Natural killer cell (primary cell): ENCODE data around the gene GREB1L. TPM values are rescaled to one million over a fixed set of nuclear protein-coding genes. Genes with fewer than 3 reads are reported as not detected.
"Not testable (repeated sequence)": the region's sequence is repeated elsewhere in the genome, so short reads cannot be mapped to it uniquely, and the experiment has no call there.

Experiments used
- ATAC-seq, 3 donors: fragments of 150-1000 bp in 2 of 3; fragments of 200-7000 bp in 1 of 3; cut with Tn5 transposase; 1 replicate in 1 of 3; 2 replicates in 2 of 3; pipeline ENCODE4 v1.10.0; 2021; ENCODE audit warnings: mild to moderate bottlenecking in 2 of 3, moderate library complexity in 2 of 3
- DNase-seq, 2 donors: peaks; one replicate each; pipeline versions ENCODE4 v3.0.0 to v3.0.0-alpha.2; 2013 to 2021; ENCODE audit warnings: mixed read lengths in 1 of 2
- H3K27ac ChIP-seq: one replicate; pipeline ENCODE4 v1.5.1; 2013; ENCODE audit warnings: mild to moderate bottlenecking, low read length
- H3K27me3 ChIP-seq: one replicate; pipeline ENCODE4 v1.6.1; 2013; ENCODE audit warnings: low read length; ENCODE audit not compliant: control insufficient read depth, insufficient read depth
- H3K36me3 ChIP-seq: one replicate; pipeline ENCODE4 v1.6.1; 2013; ENCODE audit warnings: low read length; ENCODE audit not compliant: control insufficient read depth, insufficient read depth
- H3K4me1 ChIP-seq: one replicate; pipeline ENCODE4 v1.6.1; 2013; ENCODE audit warnings: low read length; ENCODE audit not compliant: control insufficient read depth, insufficient read depth
- H3K4me3 ChIP-seq: one replicate; pipeline ENCODE4 v1.5.1; 2013; ENCODE audit warnings: low read length
- H3K9me3 ChIP-seq: one replicate; pipeline ENCODE4 v1.6.1; 2013; ENCODE audit warnings: low read length; ENCODE audit not compliant: control insufficient read depth, insufficient read depth
- H3K27ac Mint-ChIP-seq, 2 donors: one replicate each; pipeline ENCODE4 v1.8.0; 2022; ENCODE audit warnings: mild to moderate bottlenecking in 2 of 2, mixed read lengths in 2 of 2, moderate library complexity in 1 of 2
- H3K27me3 Mint-ChIP-seq, 2 donors: one replicate each; pipeline ENCODE4 v1.8.0; 2022; ENCODE audit warnings: low read depth in 2 of 2, mixed read lengths in 2 of 2
- H3K36me3 Mint-ChIP-seq: one replicate; pipeline ENCODE4 v1.8.0; 2022; ENCODE audit warnings: mixed read lengths
- H3K4me1 Mint-ChIP-seq, 2 donors: one replicate each; pipeline ENCODE4 v1.8.0; 2022; ENCODE audit warnings: mixed read lengths in 2 of 2
- H3K4me3 Mint-ChIP-seq: one replicate; pipeline ENCODE4 v1.8.0; 2022; ENCODE audit warnings: mild to moderate bottlenecking, moderate library complexity, mixed read lengths
- H3K9me3 Mint-ChIP-seq, 2 donors: one replicate each; pipeline ENCODE4 v1.8.0; 2022; ENCODE audit warnings: mixed read lengths in 2 of 2
- WGBS: methylation state at CpG from one replicate; pipeline ENCODE4 v1.1.7; 2013; ENCODE audit warnings: missing lambda C conversion rate; ENCODE audit not compliant: insufficient coverage; 5-methylcytosine and 5-hydroxymethylcytosine counted together
- intact Hi-C: fragments of 100-400 bp; cut with micrococcal nuclease; formaldehyde crosslinking; loops from one replicate; pipeline ENCODE4 v1.14.2; 2022
- total RNA-seq, 4 donors: library from RNA; stranded (reverse); fragments of 120-200 nt in 1 of 4; gene quantifications; one replicate each; pipeline versions ENCODE4 v1.2.3 to v1.2.4, GENCODE V29; 2013 to 2022
- TF ChIP-seq, protein P1 (sequence below): fragments of 200-600 bp; IDR thresholded peaks from one replicate; pipeline ENCODE4 v1.8.0; 2022; ENCODE audit warnings: antibody characterized with exemption

Gene GREB1L
- total RNA-seq, 3 donors from 2014 or later (not counting 1 experiment from before 2014, with no cell fraction given): not detected

DNA sequence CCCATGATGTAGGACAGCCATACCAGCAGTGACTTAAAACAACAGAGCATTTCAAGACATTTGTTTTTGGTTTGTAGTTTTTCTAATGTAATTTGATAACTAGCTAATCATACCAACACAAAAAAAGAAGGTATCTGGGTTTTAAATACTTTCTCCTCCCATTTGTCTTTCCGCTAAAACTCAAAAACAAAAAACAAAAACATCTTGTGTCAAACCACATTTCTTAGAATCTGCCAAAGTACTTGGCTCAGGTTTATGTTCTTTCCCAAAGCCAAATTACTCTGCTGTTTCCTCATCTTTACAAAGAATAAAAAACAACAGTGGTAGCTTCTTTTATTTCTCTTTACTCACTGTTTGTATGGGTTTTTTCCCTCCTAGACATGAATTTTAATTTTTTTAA lies 71.5 kb downstream of the GREB1L start:
- H3K4me1 Mint-ChIP-seq: no peaks in the 10 kb centered on the region
- H3K4me3 Mint-ChIP-seq: no peak overlapping the region
- H3K27me3 Mint-ChIP-seq: no peaks in the 10 kb centered on the region
- no peaks in the 10 kb centered on the region for H3K36me3 Mint-ChIP-seq
- Histone ChIP-seq H3K36me3 (no peaks in the 10 kb centered on the region), H3K27me3 (no peaks in the 10 kb centered on the region), H3K9me3 (no peaks in the 10 kb centered on the region), H3K27ac (no peak overlapping the region), H3K4me3 (no peak overlapping the region), H3K4me1 (no peaks in the 10 kb centered on the region)
- intact Hi-C loops: no loop called here
- 100% methylated on average over 1 of the region's 1 CpG for WGBS
- ATAC-seq (no peak), DNase-seq (no peak)
- no peak overlapping the region for H3K27ac Mint-ChIP-seq
- TF ChIP-seq, protein P1, sequence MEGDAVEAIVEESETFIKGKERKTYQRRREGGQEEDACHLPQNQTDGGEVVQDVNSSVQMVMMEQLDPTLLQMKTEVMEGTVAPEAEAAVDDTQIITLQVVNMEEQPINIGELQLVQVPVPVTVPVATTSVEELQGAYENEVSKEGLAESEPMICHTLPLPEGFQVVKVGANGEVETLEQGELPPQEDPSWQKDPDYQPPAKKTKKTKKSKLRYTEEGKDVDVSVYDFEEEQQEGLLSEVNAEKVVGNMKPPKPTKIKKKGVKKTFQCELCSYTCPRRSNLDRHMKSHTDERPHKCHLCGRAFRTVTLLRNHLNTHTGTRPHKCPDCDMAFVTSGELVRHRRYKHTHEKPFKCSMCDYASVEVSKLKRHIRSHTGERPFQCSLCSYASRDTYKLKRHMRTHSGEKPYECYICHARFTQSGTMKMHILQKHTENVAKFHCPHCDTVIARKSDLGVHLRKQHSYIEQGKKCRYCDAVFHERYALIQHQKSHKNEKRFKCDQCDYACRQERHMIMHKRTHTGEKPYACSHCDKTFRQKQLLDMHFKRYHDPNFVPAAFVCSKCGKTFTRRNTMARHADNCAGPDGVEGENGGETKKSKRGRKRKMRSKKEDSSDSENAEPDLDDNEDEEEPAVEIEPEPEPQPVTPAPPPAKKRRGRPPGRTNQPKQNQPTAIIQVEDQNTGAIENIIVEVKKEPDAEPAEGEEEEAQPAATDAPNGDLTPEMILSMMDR: no peak
- no peaks in the 10 kb centered on the region for H3K9me3 Mint-ChIP-seq

GRCh38 chr18:21314724-21315123 lies 72.7 kb downstream of the GREB1L start:
- Mint-ChIP-seq H3K4me3 (no peak overlapping the region), H3K27ac (no peak overlapping the region), H3K27me3 (peaks cover 0 to 3% of the 10 kb centered on the region in 2 donors), H3K4me1 (no peaks in the 10 kb centered on the region), H3K36me3 (no peaks in the 10 kb centered on the region), H3K9me3 (no peaks in the 10 kb centered on the region)
- no peaks in the 10 kb centered on the region for H3K4me1 ChIP-seq
- H3K36me3 ChIP-seq: no peaks in the 10 kb centered on the region
- H3K27ac ChIP-seq: no peak overlapping the region
- ATAC-seq (no peak), DNase-seq (no peak)
- H3K27me3 ChIP-seq: no peaks in the 10 kb centered on the region
- no peaks in the 10 kb centered on the region for H3K9me3 ChIP-seq
- intact Hi-C loops: no loop called here
- TF ChIP-seq, protein P1: no peak
- H3K4me3 ChIP-seq: no peak overlapping the region

GRCh38 chr18:21315126-21315525 lies 73.1 kb downstream of the GREB1L start:
- intact Hi-C loops: not testable (repeated sequence)
- WGBS: 84% methylated on average over 5 of the region's 5 CpGs

GRCh38 chr18:21315741-21316197 lies 73.7 kb downstream of the GREB1L start:
- Mint-ChIP-seq H3K27ac (no peak overlapping the region), H3K4me1 (no peaks in the 10 kb centered on the region), H3K36me3 (no peaks in the 10 kb centered on the region), H3K27me3 (peaks cover 0 to 3% of the 10 kb centered on the region in 2 donors), H3K4me3 (no peak overlapping the region), H3K9me3 (peaks cover 0 to 2% of the 10 kb centered on the region in 2 donors)
- no peak for DNase-seq
- ATAC-seq: no peak
- intact Hi-C loops: no loop called here
- no peak overlapping the region for H3K27ac ChIP-seq
- no peaks in the 10 kb centered on the region for H3K9me3 ChIP-seq
- no peaks in the 10 kb centered on the region for H3K36me3 ChIP-seq
- WGBS: 86% methylated on average over 9 of the region's 9 CpGs
- H3K4me1 ChIP-seq: no peaks in the 10 kb centered on the region
- H3K4me3 ChIP-seq: no peak overlapping the region
- no peaks in the 10 kb centered on the region for H3K27me3 ChIP-seq
- TF ChIP-seq, protein P1: no peak

More at GRCh38 chr18:21315126-21315525, 73.1 kb downstream of the GREB1L start:
- not testable (repeated sequence) for H3K4me1 ChIP-seq, H3K27me3 Mint-ChIP-seq, H3K4me1 Mint-ChIP-seq, H3K27ac Mint-ChIP-seq, H3K9me3 Mint-ChIP-seq, H3K27ac ChIP-seq, ATAC-seq, H3K36me3 ChIP-seq, DNase-seq, H3K27me3 ChIP-seq, H3K9me3 ChIP-seq, H3K36me3 Mint-ChIP-seq, H3K4me3 ChIP-seq, H3K4me3 Mint-ChIP-seq
